ENCODE data around the gene CCDC192. TPM values are rescaled to one million over a fixed set of nuclear protein-coding genes. Genes with fewer than 3 reads are reported as not detected.

Gene CCDC192
- polyA plus RNA-seq, 3 donors, result 0.55 to 1.1 (median 0.95) TPM

- DNase-seq (ENCODE audit: low read depth in 3 of 3, low spot score in 2 of 3), result no peak
Measured at GRCh38 chr5:127912411-127912810, 209.2 kb downstream of the CCDC192 start.

GRCh38 chr5:127916885-127917573 lies 213.8 kb downstream of the CCDC192 start:
- DNase-seq (ENCODE audit: low read depth in 3 of 3, low spot score in 2 of 3), result no peak

DNA sequence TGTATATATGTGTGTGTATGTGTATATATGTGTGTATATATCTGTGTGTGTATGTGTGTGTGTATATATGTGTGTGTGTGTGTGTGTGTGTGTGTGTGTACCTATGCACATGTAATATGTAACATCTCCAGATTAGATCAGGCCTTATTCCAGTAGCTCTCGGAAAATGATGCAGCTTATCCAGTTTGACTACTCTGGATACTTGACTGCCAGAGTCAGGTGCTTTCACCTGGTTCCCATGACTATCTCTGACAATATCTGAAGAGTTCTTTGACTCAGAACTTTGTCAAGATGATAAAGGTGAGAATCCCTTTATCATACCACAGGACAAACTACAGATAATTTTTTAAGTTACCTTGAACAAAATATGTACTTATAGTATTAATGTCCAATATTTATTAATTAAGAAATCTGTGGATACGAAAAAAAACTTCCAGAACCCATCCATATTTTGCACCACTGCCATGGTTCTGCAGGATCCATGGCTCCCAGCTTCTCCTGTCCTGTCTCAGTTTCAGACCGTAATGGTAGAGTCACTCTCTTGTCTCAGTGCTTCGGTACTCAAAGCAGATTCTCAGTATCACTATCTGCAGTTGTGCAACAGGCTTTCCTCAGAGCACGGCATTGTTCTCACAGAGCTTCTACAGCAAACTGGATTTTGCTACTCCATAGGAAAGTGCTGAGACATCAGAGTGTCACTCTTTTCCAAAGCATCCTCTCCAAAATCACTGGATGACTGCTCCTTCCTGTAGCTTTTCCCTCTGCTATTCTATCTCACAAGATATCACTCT lies 216.0 kb downstream of the CCDC192 start:
- DNase-seq (ENCODE audit: low read depth in 3 of 3, low spot score in 2 of 3), result no peak

DNA sequence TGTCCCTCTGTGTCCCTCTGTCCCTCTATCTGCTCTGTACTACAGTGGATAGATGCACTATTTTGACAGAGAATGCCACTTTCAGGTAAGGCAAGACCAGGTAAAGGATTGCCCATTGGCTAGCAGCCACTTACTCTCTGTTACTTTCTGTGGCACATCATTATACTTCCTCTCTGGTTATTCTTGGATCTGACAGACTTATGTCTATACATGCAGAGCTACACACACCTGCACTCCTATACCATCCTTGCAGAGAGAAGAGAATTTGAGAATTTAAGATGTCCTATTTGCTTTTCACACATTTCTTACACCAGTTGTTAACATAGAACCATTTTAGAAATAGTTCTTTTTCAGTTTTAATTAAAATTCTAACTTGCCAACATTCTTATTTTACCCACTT lies 216.6 kb downstream of the CCDC192 start:
- DNase-seq (ENCODE audit: low read depth in 3 of 3, low spot score in 2 of 3), result no peak

DNA sequence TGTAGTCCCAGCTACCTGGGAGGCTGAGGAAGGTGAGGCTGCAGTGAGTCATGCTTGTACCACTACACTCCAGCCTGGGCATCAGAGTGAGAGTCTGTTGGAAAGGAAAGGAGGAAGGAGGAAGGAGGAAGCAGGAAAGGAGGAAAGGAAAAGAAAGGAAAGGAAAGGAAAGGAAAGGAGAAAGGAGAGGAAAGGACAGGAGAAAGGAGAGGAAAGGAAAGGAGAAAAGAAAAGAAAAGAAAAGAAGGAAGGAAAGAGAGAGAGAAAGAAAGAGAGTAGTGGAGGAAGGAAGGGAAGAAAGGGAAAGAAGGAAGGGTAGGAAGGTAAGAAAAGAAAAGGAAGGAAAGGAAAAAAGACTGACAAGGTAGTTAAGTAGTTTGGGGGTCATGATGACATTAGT lies 217.7 kb downstream of the CCDC192 start:
- DNase-seq (ENCODE audit: low read depth in 3 of 3, low spot score in 2 of 3), result no peak

DNA sequence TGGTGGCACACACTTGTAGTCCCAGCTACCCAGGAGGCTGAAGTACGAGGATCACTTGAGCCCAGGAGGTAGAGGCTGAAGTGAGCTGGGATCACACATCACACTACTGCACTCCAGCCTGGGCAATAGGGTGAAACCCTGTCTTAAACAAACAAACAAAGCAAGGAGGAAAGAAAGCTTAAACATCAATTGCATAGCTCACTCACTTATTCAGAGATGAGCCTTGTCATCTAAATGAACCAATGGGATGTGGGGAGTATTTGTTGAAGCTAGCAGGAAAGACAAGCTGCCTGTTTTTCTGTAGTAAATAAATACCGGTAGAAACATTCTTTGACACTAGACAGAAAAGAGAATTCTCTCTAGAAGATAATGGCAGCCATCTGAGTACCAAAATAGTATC lies 219.4 kb downstream of the CCDC192 start:
- no peak for DNase-seq (ENCODE audit: low read depth in 3 of 3, low spot score in 2 of 3)

DNA sequence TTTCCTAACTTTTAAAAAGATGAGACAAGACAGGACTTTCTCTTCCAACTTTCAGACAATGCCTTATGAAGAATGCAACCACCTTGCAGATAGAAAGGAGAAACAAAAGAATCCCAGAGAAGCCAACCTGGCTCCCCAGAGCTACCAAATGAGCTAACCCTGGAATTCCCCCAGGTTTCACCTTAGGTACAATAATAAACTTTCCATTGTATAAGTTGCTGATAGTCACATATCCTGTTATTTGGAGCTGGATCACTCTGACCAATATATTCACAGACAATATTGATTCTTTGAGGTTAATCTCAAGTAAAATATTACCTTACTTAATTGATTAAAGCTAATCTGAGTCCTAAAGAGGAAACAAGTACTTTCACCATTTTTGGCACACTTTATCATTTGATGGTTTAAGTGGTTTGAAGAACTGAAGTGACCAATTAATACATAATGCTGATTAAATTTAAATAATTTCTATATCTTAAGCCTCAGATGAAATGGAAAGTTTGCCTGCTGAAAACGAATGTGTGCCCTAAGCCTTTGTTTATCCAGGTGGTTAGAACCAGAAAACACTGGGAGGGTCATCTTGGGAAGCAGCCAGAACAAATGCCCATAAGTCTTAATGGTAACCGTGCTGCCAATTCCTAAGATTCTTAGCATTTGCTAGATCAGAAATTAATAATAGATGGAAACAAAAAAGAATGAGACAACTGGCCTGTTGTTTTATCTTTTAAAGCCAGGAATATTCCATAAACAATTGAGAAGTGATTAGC lies 220.8 kb downstream of the CCDC192 start:
- DNase-seq (ENCODE audit: low read depth in 3 of 3, low spot score in 2 of 3), result no peak

DNA sequence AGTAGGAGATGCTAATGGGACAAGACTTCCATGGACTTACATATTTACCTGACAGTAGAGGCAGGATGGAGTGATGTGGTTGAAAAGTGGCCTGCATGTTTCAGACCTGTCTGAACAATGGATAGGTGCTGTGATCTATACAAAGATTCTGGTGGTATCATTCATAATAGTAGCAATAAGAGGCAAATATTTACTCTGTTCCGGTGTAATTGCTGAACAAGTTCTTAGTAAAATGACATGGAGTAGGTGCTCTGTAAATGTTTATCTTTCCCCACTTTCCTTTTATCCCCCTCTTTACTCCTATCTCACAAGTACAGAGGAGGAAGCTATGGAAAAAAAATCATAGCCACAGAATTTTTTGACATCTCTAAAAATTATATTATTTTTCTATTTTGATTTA lies 221.4 kb downstream of the CCDC192 start:
- no peak for DNase-seq (ENCODE audit: low read depth in 3 of 3, low spot score in 2 of 3)

DNA sequence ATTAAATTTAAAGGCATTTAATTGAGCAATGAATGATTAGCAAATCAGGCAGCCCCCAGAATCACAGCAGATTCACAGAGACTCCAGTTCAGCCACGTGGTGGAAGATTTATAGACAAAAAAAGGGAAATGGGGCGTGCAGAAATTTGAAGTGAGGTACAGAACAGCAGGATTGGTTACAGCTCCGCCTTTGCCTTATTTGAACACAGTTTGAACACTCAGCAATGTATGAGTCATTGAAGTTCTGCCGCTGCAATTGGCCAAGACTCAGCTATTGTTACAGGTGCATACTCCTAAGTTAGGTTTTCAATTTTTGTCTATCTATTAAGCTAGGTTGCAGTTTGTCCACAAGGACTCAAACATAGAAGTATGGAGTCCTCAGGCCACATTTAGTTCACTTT lies 222.7 kb downstream of the CCDC192 start:
- no peak for DNase-seq (ENCODE audit: low read depth in 3 of 3, low spot score in 2 of 3)

DNA sequence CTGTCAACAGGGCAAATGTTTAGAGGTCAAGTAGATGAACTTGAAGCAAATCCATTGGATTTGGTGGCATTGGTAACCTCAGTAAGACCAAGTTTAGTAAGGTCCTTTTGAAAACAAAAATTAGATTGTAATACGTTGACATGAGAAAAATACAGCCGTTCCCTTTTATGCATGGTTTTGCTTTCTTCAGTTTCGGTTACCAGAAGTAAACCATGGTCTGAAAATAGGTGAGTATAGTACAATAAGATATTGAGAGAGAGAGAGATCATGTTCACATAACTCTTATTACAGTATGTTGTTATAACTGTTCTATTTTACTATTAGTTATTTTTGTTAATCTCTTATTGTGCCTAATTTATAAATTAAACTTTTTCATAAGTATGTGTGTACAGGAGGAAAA lies 223.8 kb downstream of the CCDC192 start:
- no peak for DNase-seq (ENCODE audit: low read depth in 3 of 3, low spot score in 2 of 3)

GRCh38 chr5:127928053-127928452 lies 224.9 kb downstream of the CCDC192 start:
- no peak for DNase-seq (ENCODE audit: low read depth in 3 of 3, low spot score in 2 of 3)

DNA sequence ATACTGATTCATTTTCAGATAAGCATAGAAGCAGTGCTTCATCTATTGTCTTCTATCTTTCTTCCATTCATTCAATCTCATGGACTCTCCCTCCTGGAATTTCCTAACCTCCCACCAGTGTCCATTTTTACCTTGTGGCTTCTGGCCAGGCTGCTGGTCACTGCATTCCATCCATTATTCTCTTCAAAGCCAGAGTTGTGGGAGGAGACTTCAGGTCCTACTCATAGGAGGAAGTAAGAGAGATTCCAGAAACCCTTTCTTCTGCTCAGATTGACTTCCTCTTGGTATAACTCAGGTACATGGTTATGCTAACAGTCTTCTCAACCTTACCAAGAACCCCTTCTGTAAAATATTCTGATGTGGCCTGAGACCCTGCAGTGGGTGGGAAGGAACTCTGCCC lies 227.1 kb downstream of the CCDC192 start:
- no peak for DNase-seq (ENCODE audit: low read depth in 3 of 3, low spot score in 2 of 3)

DNA sequence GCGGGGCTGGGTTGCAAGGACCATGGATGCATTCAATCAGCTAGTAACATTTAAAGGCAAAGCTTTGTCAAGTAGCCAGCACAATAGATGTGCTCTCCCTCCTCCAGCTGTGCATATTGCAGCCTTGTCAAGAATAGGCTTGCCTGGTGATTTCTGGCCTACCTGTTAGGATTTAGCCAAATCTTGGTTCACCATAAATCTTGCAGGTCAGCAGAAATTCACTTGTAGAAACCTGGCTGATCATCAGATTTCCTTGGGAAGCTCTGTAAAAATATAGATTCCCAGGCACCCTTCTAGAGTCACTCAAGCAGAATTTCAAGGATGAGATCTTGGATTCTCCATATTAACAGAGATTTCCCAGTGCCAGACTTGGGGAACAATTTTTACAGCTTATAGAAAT lies 228.2 kb downstream of the CCDC192 start:
- no peak for DNase-seq (ENCODE audit: low read depth in 3 of 3, low spot score in 2 of 3)

- no peak for DNase-seq (ENCODE audit: low read depth in 3 of 3, low spot score in 2 of 3)
Measured at GRCh38 chr5:127933348-127933747, 230.2 kb downstream of the CCDC192 start.

GRCh38 chr5:127934791-127935256 lies 231.6 kb downstream of the CCDC192 start:
- DNase-seq (ENCODE audit: low read depth in 3 of 3, low spot score in 2 of 3), result no peak

GRCh38 chr5:127935398-127935797 lies 232.2 kb downstream of the CCDC192 start:
- DNase-seq (ENCODE audit: low read depth in 3 of 3, low spot score in 2 of 3), result no peak

GRCh38 chr5:127936439-127936972 lies 233.3 kb downstream of the CCDC192 start:
- no peak for DNase-seq (ENCODE audit: low read depth in 3 of 3, low spot score in 2 of 3)

GRCh38 chr5:127938746-127939145 lies 235.6 kb downstream of the CCDC192 start:
- DNase-seq (ENCODE audit: low read depth in 3 of 3, low spot score in 2 of 3), result no peak

GRCh38 chr5:127940854-127941253 lies 237.7 kb downstream of the CCDC192 start:
- no peak for DNase-seq (ENCODE audit: low read depth in 3 of 3, low spot score in 2 of 3)

DNA sequence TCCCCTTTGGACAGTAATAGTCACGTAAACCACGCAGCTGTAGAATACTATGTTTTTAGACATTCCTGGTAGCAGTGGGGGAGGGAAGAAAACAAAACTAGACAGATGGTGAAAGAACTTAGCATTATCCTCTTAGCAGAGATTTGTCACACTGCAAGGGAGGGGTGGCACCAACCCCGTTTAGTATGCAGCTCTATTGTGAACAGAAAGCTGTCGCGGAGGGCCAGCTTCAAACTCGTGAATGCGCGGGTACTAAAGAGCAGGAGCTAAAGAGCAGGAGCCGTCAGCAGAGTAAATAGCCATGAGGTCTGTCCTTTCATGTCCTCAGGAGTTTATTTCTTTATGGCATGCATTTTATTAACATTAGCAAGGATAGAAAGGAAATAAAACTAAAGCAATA lies 238.5 kb downstream of the CCDC192 start:
- no peak for DNase-seq (ENCODE audit: low read depth in 3 of 3, low spot score in 2 of 3)

All from right renal cortex interstitium (tissue), 3 donors.